Mucosa of rectum (tissue), 2 donors: ENCODE results near the gene OPA3.

Experiments
- H3K27ac ChIP-seq, 2 donors: one replicate each; pipeline ENCODE4 v1.7.0; 2013; ENCODE audit warnings: inconsistent platforms in 2 of 2, low read depth in 2 of 2, low read length in 2 of 2
- H3K27me3 ChIP-seq, 2 donors: one replicate each; pipeline ENCODE4 v1.7.0; 2013; ENCODE audit warnings: low read length in 2 of 2; ENCODE audit not compliant: control insufficient read depth in 2 of 2, insufficient read depth in 2 of 2
- H3K36me3 ChIP-seq, 2 donors: one replicate each; pipeline ENCODE4 v1.7.0; 2013; ENCODE audit warnings: low read length in 2 of 2; ENCODE audit not compliant: control insufficient read depth in 2 of 2, insufficient read depth in 2 of 2
- H3K4me1 ChIP-seq, 2 donors: one replicate each; pipeline ENCODE4 v1.7.0; 2013; ENCODE audit warnings: low read length in 2 of 2, mild to moderate bottlenecking in 1 of 2; ENCODE audit not compliant: control insufficient read depth in 2 of 2, insufficient read depth in 2 of 2
- H3K4me3 ChIP-seq, 2 donors: one replicate each; pipeline ENCODE4 v1.7.0; 2013; ENCODE audit warnings: low read length in 2 of 2
- H3K9ac ChIP-seq, 2 donors: one replicate each; pipeline ENCODE4 v1.7.0; 2013; ENCODE audit warnings: low read length in 2 of 2, low read depth in 1 of 2, mild to moderate bottlenecking in 1 of 2
- H3K9me3 ChIP-seq, 2 donors: one replicate each; pipeline ENCODE4 v1.7.0; 2013; ENCODE audit warnings: low read length in 2 of 2; ENCODE audit not compliant: control insufficient read depth in 2 of 2
- donor health status: healthy.
- donor health status: Normal muscosa, but diverticular disease.

The OPA3 gene

GRCh38 chr19:45526143-45526542, 58.5 kb downstream of the OPA3 start:
- no peak overlapping the region for H3K4me3 ChIP-seq
- H3K9ac ChIP-seq = no peak overlapping the region
- H3K4me1 ChIP-seq = peaks cover 13 to 20% of the 10 kb centered on the region in 2 donors
- H3K36me3 ChIP-seq = peaks cover 30 to 32% of the 10 kb centered on the region in 2 donors
- no peaks in the 10 kb centered on the region for H3K9me3 ChIP-seq
- no peak overlapping the region for H3K27ac ChIP-seq
- no peaks in the 10 kb centered on the region for H3K27me3 ChIP-seq

- H3K9me3 ChIP-seq = no peaks in the 10 kb centered on the region
- no peak overlapping the region for H3K9ac ChIP-seq
- peaks cover 39 to 42% of the 10 kb centered on the region in 2 donors for H3K36me3 ChIP-seq
- no peak overlapping the region for H3K27ac ChIP-seq
- peaks cover 17 to 30% of the 10 kb centered on the region in 2 donors for H3K4me1 ChIP-seq
- H3K4me3 ChIP-seq = no peak overlapping the region
- no peaks in the 10 kb centered on the region for H3K27me3 ChIP-seq
These were observed 60.0 kb downstream of the OPA3 start for GRCh38 chr19:45524575-45525129.

GRCh38 chr19:45523642-45524256, 60.9 kb downstream of the OPA3 start:
- no peak overlapping the region for H3K4me3 ChIP-seq

DNA sequence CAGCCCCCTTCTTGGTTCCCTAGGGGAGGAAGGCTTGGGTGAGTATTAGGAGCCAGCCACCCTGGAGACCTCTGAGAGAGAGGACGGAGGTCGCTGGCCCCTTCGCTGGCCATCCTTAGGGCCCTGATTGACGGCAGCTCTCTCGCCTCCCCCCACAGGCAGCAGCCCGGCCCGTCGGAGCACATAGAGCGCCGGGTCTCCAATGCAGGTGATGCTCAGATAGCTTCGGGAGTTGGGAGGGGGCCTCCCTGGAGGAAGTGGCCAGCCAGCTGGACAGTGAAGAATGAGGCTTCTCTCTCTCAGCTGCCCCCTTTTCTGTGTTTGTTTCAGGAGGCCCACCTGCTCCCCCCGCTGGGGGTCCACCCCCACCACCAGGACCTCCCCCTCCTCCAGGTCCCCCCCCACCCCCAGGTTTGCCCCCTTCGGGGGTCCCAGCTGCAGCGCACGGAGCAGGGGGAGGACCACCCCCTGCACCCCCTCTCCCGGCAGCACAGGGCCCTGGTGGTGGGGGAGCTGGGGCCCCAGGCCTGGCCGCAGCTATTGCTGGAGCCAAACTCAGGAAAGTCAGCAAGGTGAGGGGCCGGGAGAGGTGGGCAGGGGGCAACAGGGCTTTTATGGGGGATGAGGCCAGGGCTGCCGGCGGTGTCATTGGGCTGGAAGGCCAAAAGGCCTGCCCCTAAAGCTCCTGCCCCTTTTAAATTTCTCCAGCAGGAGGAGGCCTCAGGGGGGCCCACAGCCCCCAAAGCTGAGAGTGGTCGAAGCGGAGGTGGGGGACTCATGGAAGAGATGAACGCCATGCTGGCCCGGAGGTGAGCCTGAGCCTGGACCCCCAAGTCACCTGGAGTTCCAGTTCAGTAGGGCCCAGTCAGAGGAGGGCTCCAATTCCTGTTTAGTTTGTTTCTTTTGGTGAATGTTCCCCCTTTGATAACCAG, 62.3 kb downstream of the OPA3 start:
- Histone ChIP-seq H3K4me3 (no peak overlapping the region), H3K27me3 (no peaks in the 10 kb centered on the region), H3K36me3 (peaks cover 52% of the 10 kb centered on the region in 2 donors), H3K27ac (peak overlapping the region in 1 of 2 donors; percentile 83), H3K9me3 (no peaks in the 10 kb centered on the region), H3K9ac (no peak overlapping the region), H3K4me1 (peaks cover 19 to 33% of the 10 kb centered on the region in 2 donors)

More at GRCh38 chr19:45523642-45524256, 60.9 kb downstream of the OPA3 start:
- Histone ChIP-seq H3K9me3 (no peaks in the 10 kb centered on the region), H3K36me3 (peaks cover 39 to 42% of the 10 kb centered on the region in 2 donors), H3K4me1 (peaks cover 14 to 32% of the 10 kb centered on the region in 2 donors), H3K9ac (no peak overlapping the region), H3K27ac (peak overlapping the region; percentile 19 to 57), H3K27me3 (no peaks in the 10 kb centered on the region)

DNA sequence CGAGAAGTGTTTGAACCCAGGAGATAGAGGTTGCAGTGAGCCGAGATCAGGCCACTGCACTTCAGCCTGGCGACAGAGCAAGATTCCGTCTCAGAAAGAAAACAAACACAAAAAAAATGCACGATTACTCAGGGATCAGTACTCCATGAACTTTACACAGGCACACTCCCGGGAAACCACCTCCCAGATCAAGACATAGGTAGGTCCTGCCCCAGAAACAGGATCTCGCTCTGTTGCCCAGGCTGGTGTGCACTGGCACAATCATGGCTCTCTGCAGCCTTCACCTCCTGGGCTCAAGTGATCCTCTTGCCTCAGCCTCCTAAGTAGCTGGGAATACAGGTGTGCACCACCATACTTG, 66.2 kb downstream of the OPA3 start:
- peak overlapping the region in 1 of 2 donors; percentile 52 for H3K9ac ChIP-seq
- H3K27ac ChIP-seq = peak overlapping the region; percentile 58 to 81
- no peaks in the 10 kb centered on the region for H3K9me3 ChIP-seq
- H3K27me3 ChIP-seq = no peaks in the 10 kb centered on the region
- peaks cover 49 to 61% of the 10 kb centered on the region in 2 donors for H3K4me1 ChIP-seq
- no peak overlapping the region for H3K4me3 ChIP-seq
- H3K36me3 ChIP-seq = peaks cover 29 to 34% of the 10 kb centered on the region in 2 donors

DNA sequence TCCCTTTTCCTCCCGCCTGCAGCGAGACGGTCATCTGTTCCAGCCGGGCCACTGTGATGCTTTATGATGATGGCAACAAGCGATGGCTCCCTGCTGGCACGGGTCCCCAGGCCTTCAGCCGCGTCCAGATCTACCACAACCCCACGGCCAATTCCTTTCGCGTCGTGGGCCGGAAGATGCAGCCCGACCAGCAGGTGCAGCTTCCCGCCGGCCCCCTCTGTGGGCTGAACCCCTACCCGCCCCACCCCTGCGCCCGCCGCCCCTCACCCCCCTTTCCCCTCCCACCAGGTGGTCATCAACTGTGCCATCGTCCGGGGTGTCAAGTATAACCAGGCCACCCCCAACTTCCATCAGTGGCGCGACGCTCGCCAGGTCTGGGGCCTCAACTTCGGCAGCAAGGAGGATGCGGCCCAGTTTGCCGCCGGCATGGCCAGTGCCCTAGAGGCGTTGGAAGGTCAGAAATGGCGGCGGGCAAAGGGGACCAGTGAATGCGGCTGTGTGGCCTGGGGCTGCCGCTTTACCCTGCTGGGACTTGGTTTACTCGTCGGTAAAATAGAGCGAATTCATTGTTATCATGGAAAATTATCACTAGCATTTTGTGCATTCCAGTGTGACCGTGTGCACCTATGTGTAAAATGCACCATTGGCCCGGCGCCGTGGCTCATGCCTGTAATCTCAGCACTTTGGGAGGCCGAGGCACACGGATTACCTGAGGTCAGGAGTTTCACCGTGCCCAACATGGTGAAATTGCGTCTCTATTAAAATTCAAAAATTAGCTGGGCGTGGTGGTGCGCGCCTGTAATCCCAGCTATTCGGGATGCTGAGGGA, 66.7 kb downstream of the OPA3 start:
- no peaks in the 10 kb centered on the region for H3K27me3 ChIP-seq
- H3K36me3 ChIP-seq = peaks cover 29 to 30% of the 10 kb centered on the region in 2 donors
- peak overlapping the region in 1 of 2 donors; percentile 52 for H3K9ac ChIP-seq
- no peaks in the 10 kb centered on the region for H3K9me3 ChIP-seq
- H3K27ac ChIP-seq = peak overlapping the region; percentile 65 to 81
- H3K4me3 ChIP-seq = no peak overlapping the region
- peaks cover 52 to 64% of the 10 kb centered on the region in 2 donors for H3K4me1 ChIP-seq

DNA sequence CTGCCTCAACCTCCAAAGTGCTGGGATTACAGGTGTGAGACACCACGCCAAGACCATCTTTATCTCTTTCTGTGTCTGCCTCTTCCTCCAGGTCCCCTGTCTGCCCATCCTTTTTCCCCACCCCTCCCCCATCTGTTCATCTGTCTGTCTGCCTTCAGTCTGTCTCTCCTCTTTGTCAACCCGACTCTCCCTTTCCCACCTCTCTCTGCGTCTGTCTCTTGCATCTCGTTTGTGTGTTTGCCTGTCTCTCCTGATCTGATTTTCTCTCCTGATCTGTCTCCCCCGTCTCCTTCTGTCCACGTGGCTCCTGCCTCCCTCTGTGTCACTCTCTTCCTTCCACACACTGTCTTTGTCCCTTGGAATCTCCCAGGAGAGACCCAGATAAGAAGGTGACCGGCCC, 67.4 kb downstream of the OPA3 start:
- Histone ChIP-seq H3K9me3 (no peaks in the 10 kb centered on the region), H3K27ac (peak overlapping the region; percentile 45 to 65), H3K4me3 (no peak overlapping the region), H3K9ac (peak overlapping the region in 1 of 2 donors; percentile 24), H3K4me1 (peaks cover 54 to 65% of the 10 kb centered on the region in 2 donors), H3K36me3 (peaks cover 24 to 27% of the 10 kb centered on the region in 2 donors), H3K27me3 (no peaks in the 10 kb centered on the region)

DNA sequence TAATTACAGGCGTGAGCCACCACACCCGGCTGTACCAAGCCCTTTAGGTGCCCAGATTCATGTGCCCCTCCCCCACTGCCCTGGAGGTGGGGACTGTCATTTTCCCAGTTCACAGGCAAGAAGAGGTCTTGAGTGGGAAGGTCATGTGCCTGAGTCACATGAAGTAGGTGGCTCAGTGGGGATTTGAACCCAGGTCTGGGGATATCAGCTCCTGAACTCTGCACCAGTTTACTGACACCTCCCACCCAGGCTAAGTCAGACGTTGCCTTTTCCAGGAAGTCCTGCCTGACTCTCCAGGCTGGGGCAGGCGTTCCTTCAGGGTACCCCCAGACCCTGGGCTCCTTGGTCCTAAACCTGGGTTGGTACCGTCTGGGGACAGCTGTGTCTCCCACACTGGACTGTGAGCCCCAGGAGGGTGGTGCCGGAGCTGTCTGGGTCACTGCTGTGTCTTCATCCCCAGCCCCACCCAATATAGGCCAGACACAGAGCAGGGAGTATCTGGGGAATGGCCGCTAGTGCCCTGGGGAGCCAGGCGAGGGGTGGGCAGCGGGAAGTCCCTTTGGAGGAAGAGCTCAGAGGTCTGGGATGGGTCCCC, 68.7 kb downstream of the OPA3 start:
- Histone ChIP-seq H3K9ac (peak overlapping the region; percentile 66 to 77), H3K4me1 (peaks cover 58 to 65% of the 10 kb centered on the region in 2 donors), H3K36me3 (peaks cover 20 to 23% of the 10 kb centered on the region in 2 donors), H3K27ac (peak overlapping the region; percentile 91 to 96), H3K4me3 (peak overlapping the region; percentile 10 to 13), H3K9me3 (no peaks in the 10 kb centered on the region), H3K27me3 (no peaks in the 10 kb centered on the region)

DNA sequence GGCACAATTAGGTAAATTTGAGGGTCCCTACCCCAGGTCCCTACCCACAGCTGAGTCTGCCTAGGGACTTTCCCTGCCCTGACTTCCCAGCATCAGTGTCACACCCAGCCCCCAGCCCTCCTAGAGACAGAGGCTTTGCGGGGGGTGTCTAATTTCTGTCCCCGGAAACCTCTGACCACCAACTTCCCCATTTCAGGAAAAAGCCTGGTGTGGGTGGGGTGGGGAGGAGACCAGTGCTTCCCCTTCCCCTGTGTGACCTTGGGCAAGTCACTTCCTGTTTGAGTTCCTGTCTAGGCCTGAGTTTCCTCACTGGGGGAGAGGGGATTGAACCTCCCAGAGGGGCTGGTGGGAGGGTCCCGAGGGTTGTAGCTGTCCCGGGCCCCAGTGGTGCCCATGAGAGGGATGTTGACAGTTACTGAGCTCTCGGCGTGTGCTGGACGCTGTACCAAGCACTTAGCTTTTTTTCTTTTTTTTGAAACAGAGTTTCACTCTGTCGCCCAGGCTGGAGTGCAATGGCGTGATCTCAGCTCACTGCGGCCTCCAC, 69.4 kb downstream of the OPA3 start:
- H3K4me1 ChIP-seq = peaks cover 64 to 65% of the 10 kb centered on the region in 2 donors
- H3K36me3 ChIP-seq = peaks cover 16 to 17% of the 10 kb centered on the region in 2 donors
- no peaks in the 10 kb centered on the region for H3K27me3 ChIP-seq
- no peaks in the 10 kb centered on the region for H3K9me3 ChIP-seq
- peak overlapping the region; percentile 91 to 96 for H3K27ac ChIP-seq
- H3K4me3 ChIP-seq = peak overlapping the region; percentile 40 to 49
- peak overlapping the region; percentile 77 for H3K9ac ChIP-seq
